Sigmoid colon (tissue), 7 donors: ENCODE measurements around the gene RBM33. TPM values are rescaled to one million over a fixed set of nuclear protein-coding genes. Genes with fewer than 3 reads are reported as not detected.

ENCODE experiments used
- DNase-seq: peaks from one replicate; pipeline ENCODE4 v3.0.0-alpha.2; 2019
- H3K27ac ChIP-seq, 4 donors: fragments of 200-600 bp; sonication (generic); one replicate each; pipeline ENCODE4 v1.5.1; 2016 to 2019; ENCODE audit warnings: mild to moderate bottlenecking in 1 of 4
- H3K27me3 ChIP-seq, 3 donors: fragments of 200-600 bp; sonication (generic); one replicate each; pipeline ENCODE4 v1.5.1; 2019; ENCODE audit warnings: mild to moderate bottlenecking in 1 of 3
- H3K36me3 ChIP-seq, 4 donors: fragments of 200-600 bp; sonication (generic); one replicate each; pipeline ENCODE4 v1.5.1; 2016 to 2019
- H3K4me1 ChIP-seq, 4 donors: fragments of 200-600 bp; sonication (generic); one replicate each; pipeline ENCODE4 v1.5.1; 2017 to 2019
- H3K4me3 ChIP-seq, 4 donors: fragments of 200-600 bp; sonication (generic); one replicate each; pipeline ENCODE4 v1.5.1; 2017 to 2019; ENCODE audit warnings: mild to moderate bottlenecking in 2 of 4, moderate library complexity in 1 of 4
- H3K9me3 ChIP-seq, 4 donors: fragments of 200-600 bp in 3 of 4; sonication (generic) in 3 of 4; one replicate each; pipeline versions ENCODE4 v1.5.1 to v1.6.1; 2013 to 2019
- CTCF ChIP-seq, 4 experiments: fragments of 450-650 bp in 3 of 4; fragments of 200-600 bp in 1 of 4; IDR thresholded peaks; one replicate each; pipeline ENCODE4 v1.5.1; 2016 to 2019; ENCODE audit warnings: antibody characterized with exemption in 4 of 4, mild to moderate bottlenecking in 3 of 4, moderate library complexity in 2 of 4
- EP300 ChIP-seq, 4 donors: sonication (generic); formaldehyde crosslinking; IDR thresholded peaks; one replicate each; pipeline ENCODE4 v1.6.1; 2017; ENCODE audit warnings: antibody characterized with exemption in 4 of 4
- POLR2A ChIP-seq, 2 donors: fragments of 450-650 bp; IDR thresholded peaks; one replicate each; pipeline ENCODE4 v1.6.1; 2016; ENCODE audit warnings: antibody characterized with exemption in 2 of 2, mild to moderate bottlenecking in 2 of 2, moderate library complexity in 2 of 2
- POLR2AphosphoS5 ChIP-seq, 4 donors: sonication (generic); formaldehyde crosslinking; IDR thresholded peaks; one replicate each; pipeline ENCODE4 v1.6.1; 2017; ENCODE audit warnings: antibody characterized with exemption in 4 of 4
- WGBS, 2 donors: extraction: QIAGEN DNeasy Blood & Tissue Kit; methylation state at CpG; one replicate each; pipeline ENCODE4 v1.1.7; 2013; 5-methylcytosine and 5-hydroxymethylcytosine counted together
- intact Hi-C: fragments of 100-400 bp; cut with DNase I; formaldehyde crosslinking; loops from one replicate; pipeline ENCODE4 v1.15.1; 2023
- polyA plus RNA-seq, 3 donors: library from polyadenylated mRNA; stranded (reverse); fragments of 200-250 nt; gene quantifications; one replicate each; pipeline ENCODE4 v1.2.3, GENCODE V29; 2013
- total RNA-seq, 4 donors: library from RNA; depleted of rRNA; stranded (reverse); fragments of >200 nt; gene quantifications; one replicate each; pipeline ENCODE4 v1.1.0, GENCODE V29; 2016
- donor health status: healthy with polysubstance abuse.
- donor health status: Bipolar disorder and iron deficiency.
- donor health status: healthy.

The RBM33 gene
- total and polyA plus RNA-seq, 7 donors: 3.6 to 60.4 (median 30.8) TPM

GRCh38 chr7:155790666-155791065 lies 146.2 kb downstream of the RBM33 start:
- WGBS, 2 donors: 40 to 58% methylated on average over 8 of the region's 8 CpGs
- Histone ChIP-seq H3K27ac (no peak overlapping the region), H3K27me3 (peaks cover 9 to 23% (median 19%) of the 10 kb centered on the region in 3 donors), H3K4me1 (peaks cover 0 to 13% (median 12%) of the 10 kb centered on the region in 4 donors), H3K4me3 (no peak overlapping the region), H3K36me3 (no peaks in the 10 kb centered on the region), H3K9me3 (no peaks in the 10 kb centered on the region)
- intact Hi-C loops: no loop called here
- DNase-seq: no peak
- TF ChIP-seq POLR2AphosphoS5 (IDR thresholded peaks at IDR 0.05) (no peak), CTCF (IDR thresholded peaks at IDR 0.05) (no peak), EP300 (IDR thresholded peaks at IDR 0.05) (no peak), POLR2A (IDR thresholded peaks at IDR 0.05) (no peak)

GRCh38 chr7:155791214-155791737 lies 146.8 kb downstream of the RBM33 start:
- Histone ChIP-seq H3K9me3 (no peaks in the 10 kb centered on the region), H3K27ac (no peak overlapping the region), H3K4me1 (peaks cover 0 to 13% (median 12%) of the 10 kb centered on the region in 4 donors), H3K4me3 (no peak overlapping the region), H3K27me3 (peaks cover 12 to 30% (median 26%) of the 10 kb centered on the region in 3 donors), H3K36me3 (no peaks in the 10 kb centered on the region)
- TF ChIP-seq EP300 (IDR thresholded peaks at IDR 0.05): no peak
- TF ChIP-seq POLR2A (IDR thresholded peaks at IDR 0.05): no peak
- no peak for TF ChIP-seq CTCF (IDR thresholded peaks at IDR 0.05)
- TF ChIP-seq POLR2AphosphoS5 (IDR thresholded peaks at IDR 0.05): no peak
- 80 to 87% methylated on average over 19 of the region's 19 CpGs for WGBS, 2 donors
- intact Hi-C loops: no loop called here
- no peak for DNase-seq

- Histone ChIP-seq H3K4me3 (no peak overlapping the region), H3K36me3 (no peaks in the 10 kb centered on the region), H3K27me3 (peaks cover 16 to 32% (median 27%) of the 10 kb centered on the region in 3 donors), H3K27ac (no peak overlapping the region), H3K9me3 (no peaks in the 10 kb centered on the region), H3K4me1 (peaks cover 0 to 15% (median 11%) of the 10 kb centered on the region in 4 donors)
- intact Hi-C loops: no loop called here
- 70 to 77% methylated on average over 6 of the region's 7 CpGs for WGBS, 2 donors
- DNase-seq: no peak
- no peak for TF ChIP-seq CTCF (IDR thresholded peaks at IDR 0.05)
- no peak for TF ChIP-seq EP300 (IDR thresholded peaks at IDR 0.05)
- no peak for TF ChIP-seq POLR2A (IDR thresholded peaks at IDR 0.05)
- no peak for TF ChIP-seq POLR2AphosphoS5 (IDR thresholded peaks at IDR 0.05)
Measured at GRCh38 chr7:155791836-155792235, 147.4 kb downstream of the RBM33 start.

GRCh38 chr7:155792315-155792960 lies 148.0 kb downstream of the RBM33 start:
- 87 to 89% methylated on average over 14 of the region's 14 CpGs for WGBS, 2 donors

More at GRCh38 chr7:155792315-155792960, 148.0 kb downstream of the RBM33 start:
- no peak overlapping the region for H3K4me3 ChIP-seq
- H3K36me3 ChIP-seq: no peaks in the 10 kb centered on the region
- no peaks in the 10 kb centered on the region for H3K9me3 ChIP-seq
- no peak for DNase-seq
- no peak overlapping the region for H3K27ac ChIP-seq
- intact Hi-C loops: no loop called here
- H3K4me1 ChIP-seq: peaks cover 0 to 14% (median 8%) of the 10 kb centered on the region in 4 donors
- peaks cover 14 to 32% (median 27%) of the 10 kb centered on the region in 3 donors for H3K27me3 ChIP-seq
- TF ChIP-seq CTCF (IDR thresholded peaks at IDR 0.05) (no peak), POLR2AphosphoS5 (IDR thresholded peaks at IDR 0.05) (no peak), POLR2A (IDR thresholded peaks at IDR 0.05) (no peak), EP300 (IDR thresholded peaks at IDR 0.05) (no peak)
